GM12892 (cell line): ENCODE measurements around the gene DOCK8.

Experiments used
- POLR2A ChIP-seq: IDR thresholded peaks from 2 replicates; pipeline ENCODE4 v1.6.1; 2011; ENCODE audit warnings: low read depth, low read length, control low read depth
- POLR2AphosphoS5 ChIP-seq: IDR thresholded peaks from 2 replicates; pipeline ENCODE4 v1.6.1; 2011; ENCODE audit warnings: low read depth, low read length, control low read depth
- TAF1 ChIP-seq: IDR thresholded peaks from 2 replicates; pipeline ENCODE4 v1.6.1; 2011; ENCODE audit warnings: low read depth, mild to moderate bottlenecking, control low read depth, low read length, borderline replicate concordance

DNA sequence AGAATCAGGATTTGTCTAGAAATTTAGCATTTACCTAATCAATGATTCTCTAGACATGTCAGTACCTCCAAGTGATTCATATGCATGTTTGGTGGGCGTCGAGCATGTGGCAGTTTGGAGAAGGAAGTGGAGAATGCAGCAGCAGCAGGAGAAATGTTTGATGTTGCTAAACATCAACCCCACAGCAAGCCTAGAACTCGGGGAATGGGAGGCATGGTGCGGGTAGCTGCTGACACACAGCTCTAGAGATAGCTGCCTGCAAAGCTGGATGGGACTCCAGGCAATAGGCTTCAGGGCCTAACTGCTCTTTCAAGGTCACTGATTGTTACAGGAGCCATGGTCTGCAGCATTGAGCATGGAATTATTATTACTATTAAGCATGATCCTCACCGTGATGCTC, 137.3 kb downstream of the DOCK8 start:
- TF ChIP-seq POLR2A (no peak), POLR2AphosphoS5 (no peak), TAF1 (no peak)
